GM18867 (cell line): ENCODE data around the gene KAT7.
"Not testable (repeated sequence)": the region's sequence is repeated elsewhere in the genome, so short reads cannot be mapped to it uniquely, and the experiment has no call there.

ENCODE experiments used
- ATAC-seq: cut with Tn5 transposase; IDR thresholded peaks from one replicate; pipeline ENCODE4 v1.9.1; 2021; ENCODE audit warnings: mild to moderate bottlenecking, moderate library complexity; ENCODE audit not compliant: unreplicated experiment

Gene KAT7

DNA sequence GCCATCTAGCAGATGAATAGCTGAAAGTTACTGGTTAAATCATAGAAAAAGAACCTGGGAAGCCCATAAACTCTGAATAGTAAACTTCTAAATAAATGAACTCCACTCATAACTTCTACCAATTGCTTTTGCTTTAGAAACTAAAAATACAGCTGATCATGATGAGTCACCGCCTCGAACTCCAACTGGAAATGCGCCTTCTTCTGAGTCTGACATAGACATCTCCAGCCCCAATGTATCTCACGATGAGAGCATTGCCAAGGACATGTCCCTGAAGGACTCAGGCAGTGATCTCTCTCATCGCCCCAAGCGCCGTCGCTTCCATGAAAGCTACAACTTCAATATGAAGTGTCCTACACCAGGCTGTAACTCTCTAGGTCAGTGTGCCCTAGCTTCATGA lies 9.7 kb downstream of the KAT7 start:
- ATAC-seq, result no peak

GRCh38 chr17:49798738-49799137 lies 10.3 kb downstream of the KAT7 start:
- no peak for ATAC-seq

DNA sequence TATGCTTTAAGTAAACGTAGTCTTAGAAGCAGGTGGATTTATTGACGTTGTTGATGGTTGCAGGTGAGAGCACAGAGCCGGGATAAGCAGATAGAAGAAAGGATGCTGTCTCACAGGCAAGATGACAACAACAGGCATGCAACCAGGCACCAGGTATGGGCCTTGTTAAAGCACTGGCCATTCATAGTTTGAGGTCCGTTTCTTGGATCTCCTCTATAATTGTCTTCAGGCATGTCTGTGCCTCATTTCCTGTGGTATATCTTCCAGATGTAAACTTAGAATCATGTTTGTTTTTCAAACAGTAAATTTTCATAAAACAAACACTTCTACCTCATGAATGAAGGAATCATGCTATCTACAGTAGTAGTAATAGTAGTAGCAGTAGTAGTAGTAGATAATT lies 20.6 kb downstream of the KAT7 start:
- ATAC-seq, result no peak

- ATAC-seq, result no peak
These were observed 26.5 kb downstream of the KAT7 start for GRCh38 chr17:49814781-49815529.

DNA sequence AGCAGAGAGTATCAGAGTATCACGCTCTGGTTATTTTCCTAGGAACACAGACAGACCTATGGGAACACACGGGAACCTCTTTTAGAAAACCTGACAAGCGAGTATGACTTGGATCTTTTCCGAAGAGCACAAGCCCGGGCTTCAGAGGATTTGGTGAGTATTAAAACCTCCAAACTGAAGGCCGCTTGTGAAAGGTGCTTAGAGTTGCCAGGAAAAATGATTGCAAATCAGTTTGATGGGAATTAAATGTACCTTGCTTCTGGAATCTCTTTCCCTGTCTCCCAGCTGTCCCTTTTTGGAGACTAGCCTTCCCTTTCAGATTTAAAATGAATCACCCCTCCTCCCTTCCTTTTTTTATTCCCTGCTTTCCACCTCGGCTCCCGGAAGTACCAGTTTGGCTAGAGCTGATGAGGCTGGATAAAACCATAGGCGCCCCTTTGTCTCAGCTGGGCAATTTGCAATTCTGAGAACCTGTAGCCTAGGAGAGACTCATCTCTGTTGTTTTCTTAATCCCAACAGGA lies 27.3 kb downstream of the KAT7 start:
- ATAC-seq, result no peak

DNA sequence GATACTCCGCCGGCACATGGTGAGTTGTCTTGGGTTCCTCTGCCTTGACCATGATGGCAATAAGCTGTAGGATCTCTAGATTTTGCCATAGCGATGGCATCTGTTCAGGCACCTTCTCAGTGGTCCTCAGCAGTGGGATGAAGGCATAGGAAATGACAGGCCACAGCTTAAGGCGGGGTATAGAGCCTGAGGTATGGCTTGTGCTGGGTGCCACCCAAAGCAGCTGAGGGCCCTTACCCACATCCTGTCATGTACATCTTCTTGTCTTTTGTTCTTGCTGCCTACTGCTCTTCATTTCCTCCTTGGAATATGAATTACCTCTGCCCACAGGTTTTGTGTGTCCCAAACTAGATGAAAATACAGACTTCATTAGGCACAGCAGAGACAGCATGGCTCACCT lies 29.5 kb downstream of the KAT7 start:
- no peak for ATAC-seq

- no peak for ATAC-seq
These were observed 30.7 kb downstream of the KAT7 start for GRCh38 chr17:49819138-49819537.

DNA sequence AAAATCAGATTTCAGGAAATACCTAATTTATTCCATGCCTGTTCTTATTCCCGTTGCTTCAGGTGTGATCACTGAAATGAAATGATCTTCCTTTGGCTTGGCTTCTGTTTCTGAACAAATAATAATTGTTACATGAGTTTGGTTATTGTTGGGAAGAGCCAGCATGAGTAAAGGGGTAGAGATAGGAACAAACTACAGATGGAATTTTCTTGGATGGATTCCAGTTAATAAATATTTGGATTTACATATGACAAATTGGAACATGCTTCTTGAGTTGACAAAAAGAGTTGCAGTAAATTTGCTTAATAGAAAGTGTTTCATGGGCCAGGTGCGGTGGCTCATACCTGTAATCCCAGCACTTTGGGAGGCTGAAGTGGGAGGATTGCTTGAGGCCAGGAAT lies 31.2 kb downstream of the KAT7 start:
- no peak for ATAC-seq

GRCh38 chr17:49820773-49821172 lies 32.3 kb downstream of the KAT7 start:
- ATAC-seq, result no peak

- ATAC-seq, result no peak
These were observed 33.0 kb downstream of the KAT7 start for GRCh38 chr17:49821466-49821865.

GRCh38 chr17:49821916-49822315 lies 33.4 kb downstream of the KAT7 start:
- ATAC-seq, result no peak

DNA sequence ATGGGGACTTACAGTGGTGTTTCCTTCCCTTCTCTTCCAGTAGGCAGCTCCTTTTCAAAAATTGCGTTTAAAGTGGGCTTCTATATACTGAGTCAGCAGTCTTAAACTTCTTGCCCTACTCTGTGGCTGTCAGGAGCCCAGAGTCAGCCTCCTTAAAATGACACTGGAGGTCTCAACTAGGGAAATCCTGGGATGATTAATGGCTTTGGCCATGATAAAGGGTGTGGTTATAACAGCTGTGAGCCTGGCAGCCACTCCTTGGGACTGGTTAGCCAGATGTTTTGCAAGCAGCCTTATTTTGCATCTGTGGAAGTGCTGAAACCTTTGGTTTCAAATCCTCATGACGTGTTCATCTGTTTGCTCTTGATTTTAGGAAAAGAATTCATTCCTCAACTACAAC lies 34.3 kb downstream of the KAT7 start:
- ATAC-seq, result no peak

GRCh38 chr17:49823614-49824013 lies 35.1 kb downstream of the KAT7 start:
- no peak for ATAC-seq

DNA sequence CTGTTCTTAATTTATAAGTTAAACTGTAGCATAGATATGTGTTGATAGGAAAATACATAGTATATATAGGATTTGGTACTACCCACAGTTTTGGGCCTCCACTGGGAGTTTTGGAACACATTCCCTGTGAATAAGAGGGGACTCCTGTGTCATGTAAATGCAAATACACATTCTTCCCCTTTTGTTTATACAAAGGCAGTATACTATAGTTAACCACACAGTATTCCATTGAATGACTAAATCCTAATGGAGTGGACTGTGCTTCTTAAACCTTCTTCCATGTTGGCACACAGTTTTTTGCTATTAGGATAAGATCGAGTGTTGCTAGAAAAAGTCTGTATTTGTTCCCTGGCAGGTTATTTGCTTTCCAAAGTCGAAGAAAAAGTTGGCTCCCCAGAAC lies 37.2 kb downstream of the KAT7 start:
- no peak for ATAC-seq

GRCh38 chr17:49828325-49828724 lies 39.8 kb downstream of the KAT7 start:
- not testable (repeated sequence) for ATAC-seq

- ATAC-seq, result no peak
These were observed 40.5 kb downstream of the KAT7 start for GRCh38 chr17:49829026-49829425.

GRCh38 chr17:49830605-49831004 lies 42.1 kb downstream of the KAT7 start:
- no peak for ATAC-seq

GRCh38 chr17:49832840-49833599 lies 44.5 kb downstream of the KAT7 start:
- no peak for ATAC-seq

- ATAC-seq, result no peak
These were observed 45.8 kb downstream of the KAT7 start for GRCh38 chr17:49834118-49834743.

DNA sequence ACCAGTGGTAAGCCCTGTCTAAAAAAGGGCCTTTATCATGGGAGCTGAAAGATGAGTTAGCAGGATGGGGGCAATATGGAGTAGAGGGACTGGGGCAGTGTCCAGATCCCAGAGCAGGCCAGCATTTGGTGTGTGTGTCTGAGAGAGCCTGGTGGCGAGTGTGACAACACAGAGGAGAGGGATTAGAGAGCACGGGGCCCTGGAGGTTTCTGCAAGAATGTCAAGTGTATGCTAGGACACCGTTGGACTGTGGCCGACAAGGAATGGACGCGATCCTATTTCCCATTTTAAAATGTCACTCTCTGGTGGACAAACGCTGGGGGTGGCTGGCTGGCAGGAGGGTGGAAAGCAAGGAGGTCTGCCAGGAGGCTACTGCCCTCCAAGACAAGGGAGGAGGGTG lies 47.0 kb downstream of the KAT7 start:
- no peak for ATAC-seq

DNA sequence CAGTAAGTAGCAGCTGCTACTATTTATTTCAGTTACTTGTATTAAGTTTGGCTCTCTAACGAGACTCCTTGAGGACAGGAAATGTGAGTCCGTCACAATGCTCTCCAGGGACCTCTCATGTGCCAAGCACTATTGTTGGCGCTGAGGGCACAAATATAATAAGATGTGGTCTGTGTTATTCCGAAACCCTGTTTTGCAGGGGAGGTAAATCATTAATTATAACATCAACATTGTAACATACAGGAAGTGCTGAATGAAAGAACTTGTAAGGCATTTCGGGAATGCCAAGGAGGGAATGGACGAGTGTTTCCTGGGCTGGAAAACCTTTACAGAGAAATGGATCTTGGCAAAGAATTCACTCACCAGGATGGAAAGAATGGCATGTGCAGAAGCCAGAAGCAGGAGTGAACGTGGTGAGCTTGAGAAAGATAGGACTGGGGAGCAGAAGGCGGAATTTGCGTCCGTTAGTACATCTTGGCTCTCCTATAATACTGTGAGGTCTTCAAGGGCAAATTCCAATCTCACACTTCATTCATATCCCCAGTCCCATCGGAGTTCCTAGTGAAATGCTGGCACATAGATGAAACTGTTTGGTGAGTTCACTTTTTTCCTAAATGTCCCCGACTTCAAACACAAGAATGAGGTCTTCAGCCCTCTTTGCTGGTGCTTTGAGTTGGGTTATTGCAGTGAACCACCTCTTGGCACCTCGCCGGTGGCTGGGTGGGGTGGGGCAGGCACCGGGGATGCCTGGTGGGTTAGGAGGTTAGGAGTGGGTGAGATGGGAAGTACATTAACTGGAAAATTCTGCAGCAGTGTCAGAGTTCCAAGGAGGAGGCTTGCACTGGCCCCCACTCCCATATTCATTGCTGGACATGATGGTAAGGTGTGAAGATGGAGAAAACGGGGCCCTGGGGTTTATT lies 47.9 kb downstream of the KAT7 start:
- no peak for ATAC-seq
